Endothelial cell of umbilical vein (primary cell): ENCODE results near the gene PEX5L. TPM values are rescaled to one million over a fixed set of nuclear protein-coding genes. Genes with fewer than 3 reads are reported as not detected.

Experiments used
- BruUV-seq: library from RNA; stranded (reverse); fragments of 400-500 nt; replicated peaks from 2 replicates; lab custom pipeline; 2021; lab: Mats Ljungman, UMichigan
- CTCF ChIA-PET: fragments of 300-600, 350-600 bp; sonication (Branson Sonifier 250); formaldehyde crosslinking; loops from one replicate; lab custom pipeline; 2021; ENCODE audit warnings: antibody characterized with exemption, inconsistent platforms; lab: Charles Lee
- POLR2A ChIA-PET: fragments of 300-600, 350-600 bp; sonication (Branson Sonifier 250); formaldehyde crosslinking; loops from one replicate; lab custom pipeline; 2021; ENCODE audit warnings: antibody characterized with exemption, inconsistent platforms; lab: Charles Lee
- DNase-seq: peaks from one replicate; pipeline ENCODE4 v3.0.0-alpha.2; 2011; ENCODE audit warnings: low read depth, low spot score
- FAIRE-seq: peaks from 2 replicates; lab custom pipeline; 2011; peaks lifted over from hg19 to GRCh38; lab: Jason Lieb, UNC
- H2AFZ ChIP-seq: 2 replicates; pipeline ENCODE4 v1.6.0; 2012; ENCODE audit warnings: low read depth, low read length, control low read depth, inconsistent platforms
- H3K27ac ChIP-seq: 2 replicates; pipeline ENCODE4 v1.5.1; 2011; ENCODE audit warnings: low read depth, mild to moderate bottlenecking, control low read depth, low read length, moderate library complexity; ENCODE audit not compliant: insufficient read depth
- H3K27me3 ChIP-seq, 2 experiments: 2 replicates each; pipeline versions ENCODE4 v1.6.0 to v1.6.1; 2011; ENCODE audit warnings: low read length in 2 of 2, mixed read lengths in 1 of 2; ENCODE audit not compliant: control insufficient read depth in 2 of 2, insufficient read depth in 2 of 2
- H3K36me3 ChIP-seq, 2 experiments: 2 replicates in 1 of 2; 3 replicates in 1 of 2; pipeline ENCODE4 v1.5.1; 2011; ENCODE audit warnings: low read length in 2 of 2, mild to moderate bottlenecking in 1 of 2, moderate library complexity in 1 of 2; ENCODE audit not compliant: control insufficient read depth in 2 of 2, insufficient read depth in 2 of 2; ENCODE audit errors: extremely low read depth in 1 of 2
- H3K4me1 ChIP-seq: 3 replicates; pipeline ENCODE4 v1.5.1; 2011; ENCODE audit warnings: mild to moderate bottlenecking, low read length; ENCODE audit not compliant: control insufficient read depth, insufficient read depth; ENCODE audit errors: extremely low read depth
- H3K4me2 ChIP-seq: 2 replicates; pipeline ENCODE4 v1.6.1; 2011; ENCODE audit warnings: low read length, control low read depth, mixed read lengths; ENCODE audit not compliant: insufficient read depth
- H3K4me3 ChIP-seq, 3 experiments: fragments of 200-600 bp in 1 of 3; sonication (generic), shearing (Covaris generic) in 1 of 3; replicated peaks in 1 of 3; 2 replicates each; pipeline ENCODE4 v1.5.1; 2011 to 2016; ENCODE audit warnings: control low read depth in 3 of 3, low read length in 3 of 3, mild to moderate bottlenecking in 2 of 3, inconsistent platforms in 1 of 3, low read depth in 1 of 3, moderate library complexity in 1 of 3; ENCODE audit not compliant: insufficient read depth in 1 of 3
- H3K79me2 ChIP-seq: 2 replicates; pipeline ENCODE4 v1.6.0; 2012; ENCODE audit warnings: low read length, inconsistent platforms; ENCODE audit not compliant: control insufficient read depth, insufficient read depth
- H3K9ac ChIP-seq: replicated peaks from 2 replicates; pipeline ENCODE3; 2011; ENCODE audit warnings: low read length, control low read depth; ENCODE audit not compliant: insufficient read depth; ENCODE audit errors: extremely low read depth
- H3K9me1 ChIP-seq: replicated peaks from 3 replicates; pipeline ENCODE4 v1.6.0; 2011; ENCODE audit warnings: mild to moderate bottlenecking, low read length; ENCODE audit not compliant: control insufficient read depth, insufficient read depth; ENCODE audit errors: extremely low read depth
- H3K9me3 ChIP-seq: replicated peaks from 2 replicates; pipeline ENCODE4 v1.5.1; 2012; ENCODE audit warnings: low read length, inconsistent platforms; ENCODE audit not compliant: control insufficient read depth, insufficient read depth
- H4K20me1 ChIP-seq: replicated peaks from 2 replicates; pipeline ENCODE3; 2011; ENCODE audit warnings: mild to moderate bottlenecking, low read length; ENCODE audit not compliant: control insufficient read depth, insufficient read depth; ENCODE audit errors: extremely low read depth
- EZH2 ChIP-seq: IDR thresholded peaks from 2 replicates; pipeline ENCODE4 v1.6.1; 2012; ENCODE audit warnings: borderline replicate concordance, low read depth, mild to moderate bottlenecking, moderate library complexity, low read length, inconsistent platforms; ENCODE audit not compliant: severe bottlenecking
- FOS ChIP-seq: IDR thresholded peaks from 2 replicates; pipeline ENCODE4 v1.6.1; 2011; ENCODE audit warnings: mild to moderate bottlenecking, low read length, moderate library complexity, borderline replicate concordance; ENCODE audit not compliant: insufficient read depth
- GATA2 ChIP-seq: IDR thresholded peaks from 2 replicates; pipeline ENCODE4 v1.7.0; 2011; ENCODE audit warnings: low read depth, mild to moderate bottlenecking, moderate library complexity, mixed read lengths, low read length; ENCODE audit not compliant: insufficient read length, insufficient read depth
- JUN ChIP-seq: IDR thresholded peaks from 2 replicates; pipeline ENCODE4 v1.6.1; 2011; ENCODE audit warnings: borderline replicate concordance, low read depth; ENCODE audit not compliant: insufficient read length, insufficient read depth
- MYC ChIP-seq: IDR thresholded peaks from one replicate; pipeline ENCODE4 v1.6.1; 2011; ENCODE audit warnings: mild to moderate bottlenecking, low read depth, low read length
- POLR2A ChIP-seq: IDR thresholded peaks from 2 replicates; pipeline ENCODE4 v1.6.1; 2012; ENCODE audit warnings: low read depth, mild to moderate bottlenecking, control low read depth, low read length
- POLR2AphosphoS5 ChIP-seq: IDR thresholded peaks from 2 replicates; pipeline ENCODE4 v1.6.1; 2012; ENCODE audit warnings: low read depth, mild to moderate bottlenecking, control low read depth, low read length, moderate library complexity; ENCODE audit not compliant: insufficient read depth
- dilution Hi-C: fragments of 300-500 bp; cut with MboI; formaldehyde crosslinking; loops from one replicate; pipeline ENCODE4 v1.15.0; 2019; ENCODE audit warnings: low sequenced_read_pairs; ENCODE audit not compliant: extremely low pct_ligation_motif_present
- intact Hi-C: fragments of 100-400 bp; cut with micrococcal nuclease; formaldehyde crosslinking; loops from one replicate; pipeline ENCODE4 v1.10.0; 2022
- polyA plus RNA-seq, 4 experiments: library from polyadenylated mRNA; depleted of rRNA in 3 of 4; stranded (reverse) in 3 of 4; unstranded in 1 of 4; fragments of >200 nt; gene quantifications; 2 replicates each; pipeline versions ENCODE4 v1.2.1 to v1.2.3, GENCODE V29; 2011 to 2012; ENCODE audit warnings: missing spikeins in 1 of 4
- total RNA-seq: library from RNA; stranded (reverse); gene quantifications from 2 replicates; pipeline ENCODE4 v1.2.3, GENCODE V29; 2021
- TF ChIP-seq, protein P1 (sequence below): IDR thresholded peaks from 2 replicates; pipeline ENCODE4 v1.6.1; 2011; ENCODE audit not compliant: insufficient read depth, insufficient read length
- TF ChIP-seq, protein P2 (sequence below), 2 donors: IDR thresholded peaks; 1 replicate in 1 of 2; 2 replicates in 1 of 2; pipeline ENCODE4 v1.5.1; 2011; ENCODE audit warnings: low read length in 2 of 2, mild to moderate bottlenecking in 2 of 2, moderate library complexity in 2 of 2, control low read depth in 1 of 2, inconsistent platforms in 1 of 2, low read depth in 1 of 2; ENCODE audit not compliant: insufficient read depth in 1 of 2; ENCODE audit errors: extremely low read depth in 1 of 2

The PEX5L gene
- total and polyA plus RNA-seq, 2 donors (not counting 3 experiments of a cell fraction or from before 2014, with no cell fraction given), result not detected

DNA sequence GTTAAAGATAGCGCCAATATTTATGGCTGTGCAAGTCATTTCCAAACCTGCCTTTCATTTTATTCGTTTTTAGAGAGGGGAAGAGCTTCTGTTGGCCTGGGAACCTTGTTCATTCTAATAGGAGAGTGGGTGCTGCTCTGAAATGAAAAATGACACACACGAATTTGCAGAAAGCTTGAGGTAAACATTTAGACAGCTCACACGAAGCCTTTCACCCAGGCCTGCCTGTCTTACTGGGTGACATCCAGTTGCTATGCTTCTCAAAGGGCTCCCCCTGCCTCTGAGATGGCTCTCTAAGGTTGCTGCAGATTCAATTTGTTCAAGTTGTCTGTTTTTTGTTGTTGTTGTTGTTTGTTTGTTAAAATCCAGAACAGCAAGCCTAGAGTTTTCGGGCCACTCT, 18.2 kb downstream of the PEX5L start:
- no TSS peak for BruUV-seq
- dilution Hi-C loops, result no loop called here

More for the DNA sequence above, 18.2 kb downstream of the PEX5L start:
- no peak overlapping the region for H3K27ac ChIP-seq
- H3K79me2 ChIP-seq, result no peaks in the 10 kb centered on the region
- POLR2A ChIA-PET, result no interaction called here
- intact Hi-C loops, result no loop called here
- no peaks in the 10 kb centered on the region for H3K27me3 ChIP-seq
- H3K9ac ChIP-seq, result no peak overlapping the region
- no peaks in the 10 kb centered on the region for H3K4me1 ChIP-seq
- H3K9me1 ChIP-seq, result no peaks in the 10 kb centered on the region
- no peaks in the 10 kb centered on the region for H3K9me3 ChIP-seq
- DNase-seq (no peak), FAIRE-seq (no peak)
- TF ChIP-seq EZH2 (no peak), GATA2 (no peak), JUN (no peak), POLR2A (no peak), MYC (no peak), FOS (no peak), POLR2AphosphoS5 (no peak)
- TF ChIP-seq, protein P1, sequence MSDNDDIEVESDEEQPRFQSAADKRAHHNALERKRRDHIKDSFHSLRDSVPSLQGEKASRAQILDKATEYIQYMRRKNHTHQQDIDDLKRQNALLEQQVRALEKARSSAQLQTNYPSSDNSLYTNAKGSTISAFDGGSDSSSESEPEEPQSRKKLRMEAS, result no peak
- TF ChIP-seq, protein P2, sequence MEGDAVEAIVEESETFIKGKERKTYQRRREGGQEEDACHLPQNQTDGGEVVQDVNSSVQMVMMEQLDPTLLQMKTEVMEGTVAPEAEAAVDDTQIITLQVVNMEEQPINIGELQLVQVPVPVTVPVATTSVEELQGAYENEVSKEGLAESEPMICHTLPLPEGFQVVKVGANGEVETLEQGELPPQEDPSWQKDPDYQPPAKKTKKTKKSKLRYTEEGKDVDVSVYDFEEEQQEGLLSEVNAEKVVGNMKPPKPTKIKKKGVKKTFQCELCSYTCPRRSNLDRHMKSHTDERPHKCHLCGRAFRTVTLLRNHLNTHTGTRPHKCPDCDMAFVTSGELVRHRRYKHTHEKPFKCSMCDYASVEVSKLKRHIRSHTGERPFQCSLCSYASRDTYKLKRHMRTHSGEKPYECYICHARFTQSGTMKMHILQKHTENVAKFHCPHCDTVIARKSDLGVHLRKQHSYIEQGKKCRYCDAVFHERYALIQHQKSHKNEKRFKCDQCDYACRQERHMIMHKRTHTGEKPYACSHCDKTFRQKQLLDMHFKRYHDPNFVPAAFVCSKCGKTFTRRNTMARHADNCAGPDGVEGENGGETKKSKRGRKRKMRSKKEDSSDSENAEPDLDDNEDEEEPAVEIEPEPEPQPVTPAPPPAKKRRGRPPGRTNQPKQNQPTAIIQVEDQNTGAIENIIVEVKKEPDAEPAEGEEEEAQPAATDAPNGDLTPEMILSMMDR (IDR thresholded peaks at IDR 0.05; ENCODE audit: extremely low read depth in 1 of 2, insufficient read depth in 1 of 2, low read depth in 1 of 2, low read length in 2 of 2), result no peak
- H3K4me3 ChIP-seq, result no peak overlapping the region
- CTCF ChIA-PET, result no interaction called here
- H3K4me2 ChIP-seq, result no peak overlapping the region
- H3K36me3 ChIP-seq, result no peaks in the 10 kb centered on the region
- H4K20me1 ChIP-seq, result no peaks in the 10 kb centered on the region
- no peak overlapping the region for H2AFZ ChIP-seq
